Adipocyte (in vitro differentiated cells): Measurements from ENCODE around the gene PREX1.
A peak's percentile ranks its signal among the peaks of the same experiment; 100 is the strongest.

Source experiments
- DNase-seq: peaks from one replicate; pipeline ENCODE4 v3.0.0-alpha.2; 2015; ENCODE audit warnings: low read depth
- H3K27me3 ChIP-seq: replicated peaks from 2 replicates; pipeline ENCODE4 v1.7.0; 2013; ENCODE audit warnings: mild to moderate bottlenecking, low read length, moderate library complexity; ENCODE audit not compliant: control insufficient read depth, insufficient read depth
- H3K36me3 ChIP-seq: 2 replicates; pipeline ENCODE4 v1.7.0; 2013; ENCODE audit warnings: low read length, mild to moderate bottlenecking, moderate library complexity; ENCODE audit not compliant: control insufficient read depth, insufficient read depth, severe bottlenecking
- H3K4me1 ChIP-seq: 2 replicates; pipeline ENCODE4 v1.7.0; 2013; ENCODE audit warnings: mild to moderate bottlenecking, low read length, moderate library complexity; ENCODE audit not compliant: control insufficient read depth, insufficient read depth
- H3K4me3 ChIP-seq: 2 replicates; pipeline ENCODE4 v1.7.0; 2013; ENCODE audit warnings: mild to moderate bottlenecking, low read length, moderate library complexity
- H3K9ac ChIP-seq: 2 replicates; pipeline ENCODE4 v1.7.0; 2013; ENCODE audit warnings: mild to moderate bottlenecking, low read length, moderate library complexity
- H3K9me3 ChIP-seq: 2 replicates; pipeline ENCODE4 v1.7.0; 2013; ENCODE audit warnings: mild to moderate bottlenecking, low read length, moderate library complexity; ENCODE audit not compliant: control insufficient read depth

Gene PREX1

GRCh38 chr20:48737434-48738093 is 90.2 kb downstream of the PREX1 start:
- DNase-seq, result no peak
- Histone ChIP-seq H3K9ac (no peak overlapping the region), H3K27me3 (peaks cover 9% of the 10 kb centered on the region), H3K36me3 (no peaks in the 10 kb centered on the region), H3K4me1 (no peaks in the 10 kb centered on the region), H3K4me3 (no peak overlapping the region), H3K9me3 (no peaks in the 10 kb centered on the region)

- H3K4me3 ChIP-seq, result no peak overlapping the region
- no peaks in the 10 kb centered on the region for H3K36me3 ChIP-seq
- peaks cover 9% of the 10 kb centered on the region for H3K27me3 ChIP-seq
- no peaks in the 10 kb centered on the region for H3K9me3 ChIP-seq
- no peaks in the 10 kb centered on the region for H3K4me1 ChIP-seq
- H3K9ac ChIP-seq, result no peak overlapping the region
- no peak for DNase-seq
Observed at GRCh38 chr20:48736636-48737035, 91.2 kb downstream of the PREX1 start.

- Histone ChIP-seq H3K36me3 (no peaks in the 10 kb centered on the region), H3K4me3 (no peak overlapping the region), H3K9ac (no peak overlapping the region), H3K4me1 (no peaks in the 10 kb centered on the region), H3K9me3 (no peaks in the 10 kb centered on the region), H3K27me3 (peaks cover 9% of the 10 kb centered on the region)
- no peak for DNase-seq
Observed at GRCh38 chr20:48736231-48736630, 91.6 kb downstream of the PREX1 start.

- Histone ChIP-seq H3K36me3 (no peaks in the 10 kb centered on the region), H3K4me1 (no peaks in the 10 kb centered on the region), H3K9me3 (no peaks in the 10 kb centered on the region), H3K27me3 (peaks cover 9% of the 10 kb centered on the region), H3K4me3 (no peak overlapping the region), H3K9ac (no peak overlapping the region)
- no peak for DNase-seq
Observed at GRCh38 chr20:48735112-48735511, 92.7 kb downstream of the PREX1 start.

- no peaks in the 10 kb centered on the region for H3K4me1 ChIP-seq
Observed at GRCh38 chr20:48734104-48734749, 93.6 kb downstream of the PREX1 start.

DNA sequence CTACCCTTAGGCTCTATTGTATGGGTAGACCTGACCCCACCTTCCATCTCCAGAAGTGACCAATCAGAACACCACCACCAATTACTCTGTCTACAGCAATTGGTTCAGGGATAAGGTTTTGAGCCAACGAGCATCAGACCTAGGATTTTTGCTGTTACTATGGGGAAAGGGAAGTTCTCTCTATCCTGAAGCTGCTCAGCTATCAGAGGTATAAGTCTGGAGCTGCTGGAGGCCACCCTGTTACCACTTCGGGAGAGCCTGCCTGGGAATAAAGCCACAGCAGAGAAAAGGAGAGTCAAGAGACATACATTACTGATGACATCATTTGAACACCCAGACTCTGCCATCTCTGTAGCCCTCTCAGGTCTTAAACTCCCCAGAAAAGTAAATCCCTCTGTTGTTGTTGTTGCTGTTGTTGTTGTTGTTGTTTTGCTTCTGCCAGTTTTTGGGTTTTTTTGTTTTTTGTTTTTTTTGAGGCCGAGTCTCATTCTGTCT is 94.5 kb downstream of the PREX1 start:
- no peak overlapping the region for H3K4me3 ChIP-seq
- no peaks in the 10 kb centered on the region for H3K36me3 ChIP-seq
- no peaks in the 10 kb centered on the region for H3K4me1 ChIP-seq
- no peaks in the 10 kb centered on the region for H3K9me3 ChIP-seq
- H3K27me3 ChIP-seq, result peaks cover 5% of the 10 kb centered on the region
- peak; percentile 9 for DNase-seq
- no peak overlapping the region for H3K9ac ChIP-seq

More at GRCh38 chr20:48734104-48734749, 93.6 kb downstream of the PREX1 start:
- no peak overlapping the region for H3K9ac ChIP-seq
- no peaks in the 10 kb centered on the region for H3K9me3 ChIP-seq
- no peak for DNase-seq
- no peak overlapping the region for H3K4me3 ChIP-seq
- H3K36me3 ChIP-seq, result no peaks in the 10 kb centered on the region
- H3K27me3 ChIP-seq, result peaks cover 5% of the 10 kb centered on the region

GRCh38 chr20:48732081-48732829 is 95.5 kb downstream of the PREX1 start:
- DNase-seq, result no peak
- no peak overlapping the region for H3K4me3 ChIP-seq
- H3K9me3 ChIP-seq, result no peaks in the 10 kb centered on the region
- no peaks in the 10 kb centered on the region for H3K36me3 ChIP-seq
- H3K4me1 ChIP-seq, result no peaks in the 10 kb centered on the region
- H3K27me3 ChIP-seq, result peaks cover 5% of the 10 kb centered on the region
- H3K9ac ChIP-seq, result no peak overlapping the region

- DNase-seq, result no peak
- H3K27me3 ChIP-seq, result peaks cover 5% of the 10 kb centered on the region
- H3K36me3 ChIP-seq, result no peaks in the 10 kb centered on the region
- H3K4me3 ChIP-seq, result no peak overlapping the region
- no peak overlapping the region for H3K9ac ChIP-seq
- H3K4me1 ChIP-seq, result no peaks in the 10 kb centered on the region
- no peaks in the 10 kb centered on the region for H3K9me3 ChIP-seq
Observed at GRCh38 chr20:48731536-48731935, 96.3 kb downstream of the PREX1 start.

DNA sequence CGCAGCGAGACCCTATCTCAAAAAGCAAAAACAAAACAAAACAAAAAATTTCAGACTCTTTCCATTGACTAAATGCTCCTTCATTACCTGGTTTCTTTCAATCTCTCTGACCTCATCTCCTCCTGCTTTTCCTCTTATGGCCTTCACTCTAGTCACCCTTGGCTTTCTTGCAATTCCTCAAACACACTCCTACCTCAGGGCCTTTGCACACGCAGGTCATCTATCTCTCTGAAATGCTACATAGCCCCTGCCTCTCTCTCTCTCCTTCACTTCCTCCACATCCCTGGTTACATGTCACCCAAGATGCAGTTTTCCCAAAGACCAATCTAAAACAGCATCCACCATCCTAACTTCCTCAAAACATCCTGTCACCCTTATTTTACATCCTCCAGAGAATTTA is 96.8 kb downstream of the PREX1 start:
- no peak overlapping the region for H3K4me3 ChIP-seq
- H3K9ac ChIP-seq, result no peak overlapping the region
- no peak for DNase-seq
- no peaks in the 10 kb centered on the region for H3K4me1 ChIP-seq
- no peaks in the 10 kb centered on the region for H3K36me3 ChIP-seq
- peaks cover 4% of the 10 kb centered on the region for H3K27me3 ChIP-seq
- H3K9me3 ChIP-seq, result no peaks in the 10 kb centered on the region

GRCh38 chr20:48729538-48729937 is 98.3 kb downstream of the PREX1 start:
- Histone ChIP-seq H3K9me3 (no peaks in the 10 kb centered on the region), H3K9ac (no peak overlapping the region), H3K4me3 (no peak overlapping the region), H3K27me3 (no peaks in the 10 kb centered on the region), H3K4me1 (no peaks in the 10 kb centered on the region), H3K36me3 (no peaks in the 10 kb centered on the region)
- DNase-seq, result no peak

DNA sequence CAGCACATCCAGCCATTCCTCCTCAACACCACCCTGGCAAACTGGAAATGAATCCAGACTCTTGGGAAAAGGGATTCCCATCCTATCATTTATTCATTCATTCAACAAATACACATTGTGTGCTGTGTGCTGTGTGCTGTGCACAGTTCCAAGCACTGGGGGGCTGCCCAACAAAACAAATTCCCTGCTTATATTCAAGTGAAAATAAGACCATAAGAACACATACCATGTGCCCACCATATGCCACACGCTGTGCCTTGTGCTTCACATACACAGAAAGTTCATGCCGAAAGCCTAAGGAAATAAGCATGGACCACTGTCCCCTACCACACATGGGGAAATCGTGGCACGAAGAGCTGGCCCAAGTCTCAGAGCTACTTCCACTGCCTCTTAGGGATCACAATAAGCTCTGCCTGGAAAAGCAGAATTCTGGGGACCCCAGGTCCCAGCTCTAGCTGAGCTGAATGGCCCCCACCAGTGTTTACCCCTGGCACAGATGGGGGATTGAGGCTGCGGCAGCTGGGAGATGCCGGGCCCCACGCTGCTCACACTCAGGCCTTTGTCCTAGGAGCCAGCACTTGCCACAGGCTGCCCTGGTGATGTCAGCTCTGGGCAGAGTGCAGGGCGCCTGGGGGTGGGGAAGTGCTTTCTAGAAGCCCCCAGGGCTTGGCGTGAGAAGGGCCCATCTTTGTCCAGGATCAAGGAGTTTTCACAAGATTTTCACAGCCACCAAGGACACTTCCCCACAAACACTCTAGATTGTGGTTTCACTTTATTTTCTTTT is 99.6 kb downstream of the PREX1 start:
- Histone ChIP-seq H3K9me3 (no peaks in the 10 kb centered on the region), H3K4me3 (no peak overlapping the region), H3K36me3 (no peaks in the 10 kb centered on the region), H3K4me1 (no peaks in the 10 kb centered on the region), H3K9ac (no peak overlapping the region), H3K27me3 (no peaks in the 10 kb centered on the region)
- DNase-seq, result no peak
